CD4-positive, alpha-beta T cell treated with Interleukin-1 beta for 1 hour (primary cell): Measurements from ENCODE around the gene NISCH.

ENCODE experiments used
- DNase-seq, 2 donors: peaks; one replicate each; pipeline ENCODE4 v3.0.0-alpha.2; 2020 to 2022

NISCH gene

GRCh38 chr3:52490939-52491526, 35.6 kb downstream of the NISCH start:
- DNase-seq: peak in 1 of 2 donors; percentile 24

GRCh38 chr3:52492059-52492458, 36.7 kb downstream of the NISCH start:
- no peak for DNase-seq

DNA sequence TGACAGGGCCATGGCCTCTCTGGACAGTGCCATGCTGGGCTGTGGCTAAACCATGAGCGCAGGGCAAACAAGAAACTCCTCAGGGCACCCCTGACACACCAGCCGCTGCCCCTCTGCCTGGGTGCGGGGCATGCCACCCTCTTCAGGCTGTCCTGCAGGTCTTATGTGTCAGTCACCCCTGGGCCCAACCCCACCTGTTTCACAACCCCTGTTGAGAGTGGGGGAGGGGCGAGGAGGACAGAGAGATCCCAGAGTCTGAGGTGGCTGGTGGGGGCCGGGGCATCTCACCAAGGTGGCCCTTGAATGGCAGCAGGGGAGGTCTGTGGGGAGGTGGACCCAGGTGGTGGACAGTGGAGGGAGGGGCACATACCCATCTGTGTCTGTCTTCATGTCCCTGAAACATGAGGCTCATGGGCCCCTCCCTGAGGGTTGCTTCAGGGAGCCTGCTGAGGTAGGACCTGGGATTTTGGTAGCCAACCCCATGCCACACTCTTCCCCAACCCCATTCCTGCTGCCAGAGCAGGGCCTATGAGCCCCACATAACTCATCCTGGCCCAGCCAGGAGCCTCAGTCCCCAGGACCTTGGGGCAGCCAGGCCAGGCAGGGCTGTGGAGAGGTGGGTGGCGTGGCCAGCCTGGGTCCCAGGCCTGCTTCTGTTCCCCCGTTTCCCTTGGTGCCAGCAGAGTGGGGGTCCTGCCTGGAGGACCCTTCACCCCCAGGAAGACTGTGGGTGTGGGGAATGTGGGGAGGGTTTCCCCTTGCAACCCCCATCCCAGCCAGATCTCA, 38.0 kb downstream of the NISCH start:
- DNase-seq: no peak

- DNase-seq: no peak
Measured at GRCh38 chr3:52494445-52494844, 39.0 kb downstream of the NISCH start.

- no peak for DNase-seq
Measured at GRCh38 chr3:52494886-52495495, 39.6 kb downstream of the NISCH start, which contains the start of gene STAB1. Gene STAB1 (plus strand): TSS chr3:52495338. CDS start chr3:52495414, 76 bp downstream.

DNA sequence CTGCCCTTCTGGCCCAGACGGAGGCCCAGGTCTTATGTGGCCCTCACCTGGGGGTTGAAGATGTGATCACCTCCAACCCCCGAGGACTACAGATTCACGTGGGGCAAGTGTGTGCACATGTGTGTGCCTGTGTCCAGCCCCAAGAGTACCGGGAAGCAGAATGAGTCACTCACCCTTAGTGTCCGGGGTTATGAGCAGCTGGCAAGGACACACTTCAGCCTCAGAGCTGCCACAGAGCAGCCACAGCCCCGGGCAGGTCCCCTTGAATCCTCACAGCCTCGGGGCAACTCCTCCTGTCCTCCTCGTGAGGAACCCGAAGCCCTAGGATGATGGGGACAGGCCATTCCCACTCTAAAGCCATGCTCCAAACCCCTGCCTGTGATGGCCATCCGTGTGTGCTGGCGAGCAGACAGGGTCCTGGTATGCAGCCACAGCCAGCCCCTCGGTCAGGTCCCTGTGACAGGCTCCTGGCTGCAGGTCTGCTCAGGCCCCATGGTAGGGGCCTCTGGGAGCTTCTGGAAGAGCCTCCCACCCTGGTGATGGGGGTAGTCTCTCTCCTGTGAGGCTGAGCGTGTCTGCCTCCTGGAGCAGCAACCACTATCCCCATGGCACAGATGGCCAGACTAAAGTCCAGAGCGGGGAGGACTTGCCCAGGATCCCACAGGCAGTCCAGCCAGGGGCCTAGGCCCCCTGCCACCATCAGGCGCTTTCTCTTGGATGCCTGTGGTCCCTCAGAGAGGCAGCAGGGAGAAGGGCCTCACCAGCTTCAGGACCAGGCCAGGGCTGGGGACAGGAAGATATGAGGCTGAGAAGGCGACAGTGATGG, 40.6 kb downstream of the NISCH start:
- DNase-seq: peak in 1 of 2 donors; percentile 36

DNA sequence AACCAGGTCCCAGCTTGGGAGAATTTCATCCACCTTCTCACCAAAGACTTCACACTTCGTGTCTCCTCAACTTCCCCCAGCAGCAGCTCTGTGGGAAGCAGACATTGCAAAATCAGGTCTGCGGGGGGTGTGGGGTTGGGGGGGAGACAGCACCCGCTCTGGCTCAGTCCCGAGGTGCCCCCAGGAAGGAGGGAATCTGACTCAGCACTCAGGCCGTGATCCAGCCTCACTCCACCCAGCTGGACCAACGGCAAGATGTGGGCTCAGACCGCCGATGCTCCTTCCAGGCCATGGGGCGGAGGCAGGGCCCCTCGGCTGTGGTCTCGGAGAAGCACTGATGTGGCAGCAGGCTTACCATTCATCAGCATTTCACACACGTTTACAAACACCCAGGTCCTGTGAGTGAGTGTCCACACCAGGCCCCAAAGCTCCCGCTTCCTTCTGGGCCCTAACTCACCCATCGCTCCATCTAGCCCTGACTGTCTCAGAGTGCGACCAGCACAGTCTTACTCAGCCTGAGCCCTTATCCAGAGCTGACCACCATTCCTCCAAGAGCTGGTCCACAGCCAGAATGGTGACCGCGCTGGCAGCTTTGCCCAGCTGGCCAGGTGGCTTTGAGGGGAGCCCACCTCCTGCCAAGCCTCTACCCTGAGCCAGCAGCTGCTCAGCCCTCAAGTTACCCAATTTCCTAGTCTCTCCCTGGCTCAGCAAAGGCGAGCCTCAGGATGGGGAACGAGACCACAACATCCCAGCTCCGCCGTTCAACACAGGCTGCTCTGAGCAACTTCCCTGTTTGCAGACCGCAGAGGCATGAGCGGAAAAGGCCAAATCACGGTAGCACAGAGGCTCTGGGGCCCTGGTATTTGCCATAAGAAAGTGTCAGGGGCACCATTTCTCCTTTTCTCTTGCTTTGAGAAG, 43.0 kb downstream of the NISCH start:
- DNase-seq: peak; percentile 8 to 62

DNA sequence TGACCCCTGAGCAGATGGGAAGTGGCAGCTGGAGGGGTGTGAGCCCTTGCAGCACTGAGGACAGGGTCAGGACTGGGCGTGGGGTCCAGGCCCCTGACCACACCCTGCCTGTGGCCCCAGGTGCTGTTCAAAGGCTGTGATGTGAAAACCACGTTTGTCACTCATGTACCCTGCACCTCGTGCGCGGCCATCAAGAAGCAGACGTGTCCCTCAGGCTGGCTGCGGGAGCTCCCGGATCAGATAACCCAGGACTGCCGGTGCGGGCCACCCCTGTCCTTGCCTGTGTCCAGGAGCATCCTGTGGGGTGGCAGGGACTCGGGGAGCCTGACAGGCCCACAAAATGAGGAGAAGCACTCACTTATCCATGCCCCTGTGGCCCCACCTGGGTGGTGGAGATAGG, 45.6 kb downstream of the NISCH start:
- DNase-seq: no peak

DNA sequence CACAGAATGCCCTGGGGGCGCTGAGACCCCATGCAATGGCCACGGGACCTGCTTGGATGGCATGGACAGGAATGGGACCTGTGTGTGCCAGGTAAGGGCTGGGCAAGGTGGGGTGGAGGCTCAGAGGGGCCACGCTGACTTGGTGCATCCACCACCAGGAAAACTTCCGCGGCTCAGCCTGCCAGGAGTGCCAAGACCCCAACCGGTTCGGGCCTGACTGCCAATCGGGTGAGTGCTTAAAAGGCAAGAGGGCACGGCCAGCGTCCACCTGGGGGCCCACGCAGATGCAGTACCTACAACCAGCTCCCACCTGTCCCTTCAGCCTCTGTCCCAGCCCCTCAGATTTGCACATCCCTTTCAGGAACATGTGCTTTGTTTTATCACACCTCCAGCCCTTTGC, 46.6 kb downstream of the NISCH start:
- DNase-seq: no peak

- DNase-seq: no peak
Measured at GRCh38 chr3:52502808-52503350, 47.5 kb downstream of the NISCH start.

- DNase-seq: no peak
Measured at GRCh38 chr3:52503788-52504424, 48.5 kb downstream of the NISCH start.

GRCh38 chr3:52504977-52505376, 49.6 kb downstream of the NISCH start:
- DNase-seq: no peak

DNA sequence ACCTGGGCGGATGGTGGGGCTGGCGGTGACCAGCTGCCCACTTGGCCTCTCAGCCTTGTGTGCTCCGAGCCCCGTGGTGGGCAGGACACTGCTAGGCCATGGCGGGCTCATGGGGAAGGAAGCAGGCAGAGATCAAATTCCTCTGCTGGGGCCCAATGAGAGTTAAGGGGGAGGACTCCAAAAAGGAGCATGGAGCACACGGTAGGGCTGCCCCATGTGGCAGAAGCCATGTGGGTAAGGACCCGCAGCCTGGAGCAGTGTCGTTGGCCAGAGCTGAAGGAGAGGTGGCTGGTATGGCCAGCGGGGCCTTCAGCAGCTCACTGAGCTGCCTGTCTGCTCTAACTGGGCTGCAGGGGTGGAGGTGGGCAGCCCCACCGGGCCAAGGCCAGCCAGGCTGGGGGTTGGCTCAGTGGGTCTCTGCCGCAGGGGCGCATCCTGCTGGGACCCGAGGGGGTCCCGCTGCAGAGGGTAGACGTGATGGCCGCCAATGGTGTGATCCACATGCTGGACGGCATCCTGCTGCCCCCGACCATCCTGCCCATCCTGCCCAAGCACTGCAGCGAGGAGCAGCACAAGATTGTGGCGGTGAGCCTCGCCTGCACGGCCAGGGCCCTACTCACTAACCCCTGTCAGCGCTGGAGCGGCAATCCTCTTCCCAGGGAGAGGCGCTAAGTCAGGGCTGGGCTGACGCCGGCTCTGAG, 51.0 kb downstream of the NISCH start:
- no peak for DNase-seq

GRCh38 chr3:52507359-52507758, 52.0 kb downstream of the NISCH start:
- no peak for DNase-seq

DNA sequence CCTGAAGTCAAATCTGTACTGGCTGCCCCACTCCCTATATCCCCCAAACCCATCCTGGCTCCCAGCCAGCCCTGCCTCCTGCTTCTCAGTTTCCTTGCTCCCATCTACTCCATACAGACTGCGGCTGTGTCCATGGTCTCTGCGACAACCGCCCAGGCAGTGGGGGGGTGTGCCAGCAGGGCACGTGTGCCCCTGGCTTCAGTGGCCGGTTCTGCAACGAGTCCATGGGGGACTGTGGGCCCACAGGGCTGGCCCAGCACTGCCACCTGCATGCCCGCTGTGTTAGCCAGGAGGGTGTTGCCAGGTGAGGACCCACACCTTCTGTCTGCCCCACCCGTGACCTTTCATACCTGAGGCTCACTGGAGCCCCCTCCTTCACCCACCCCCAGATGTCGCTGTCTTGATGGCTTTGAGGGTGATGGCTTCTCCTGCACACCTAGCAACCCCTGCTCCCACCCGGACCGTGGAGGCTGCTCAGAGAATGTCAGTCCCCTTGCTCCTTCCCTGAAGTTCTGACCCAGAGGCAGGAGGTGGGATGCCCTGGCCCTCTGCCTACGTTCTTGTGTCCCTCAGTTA, 54.4 kb downstream of the NISCH start:
- no peak for DNase-seq

DNA sequence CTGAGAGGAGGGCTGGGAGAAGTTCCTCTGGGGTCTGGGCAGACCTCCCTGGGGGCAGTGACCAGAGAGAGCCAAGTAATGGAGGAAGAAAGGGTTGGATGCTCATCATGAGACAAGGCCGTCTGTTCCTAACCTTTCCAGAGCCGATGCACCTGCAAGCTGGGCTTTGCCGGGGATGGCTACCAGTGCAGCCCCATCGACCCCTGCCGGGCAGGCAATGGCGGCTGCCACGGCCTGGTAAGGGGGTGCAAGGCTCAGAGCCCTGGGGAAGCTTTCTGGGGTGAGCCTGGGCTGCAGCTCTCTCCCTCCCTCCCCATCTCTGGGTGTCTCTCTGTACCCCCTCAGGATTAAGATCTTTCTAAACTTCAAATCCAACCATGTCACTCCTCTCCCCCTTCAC, 56.1 kb downstream of the NISCH start:
- no peak for DNase-seq

DNA sequence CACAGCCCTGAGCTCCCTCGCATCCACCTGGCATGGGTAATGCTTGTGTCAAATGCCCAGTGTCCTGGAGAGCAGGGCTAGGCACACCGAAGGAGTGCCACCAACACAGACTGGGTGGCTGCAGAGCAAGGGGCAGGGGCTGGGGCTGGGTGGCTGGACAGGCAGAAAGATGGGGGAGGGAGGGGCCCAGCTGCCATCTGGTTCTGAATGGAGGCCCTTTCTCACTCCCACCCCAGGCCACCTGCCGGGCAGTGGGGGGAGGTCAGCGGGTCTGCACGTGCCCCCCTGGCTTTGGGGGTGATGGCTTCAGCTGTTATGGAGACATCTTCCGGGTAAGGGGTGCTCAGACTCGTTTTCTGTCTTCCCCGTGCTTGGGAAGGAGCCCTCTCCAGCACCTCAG, 56.7 kb downstream of the NISCH start:
- no peak for DNase-seq

GRCh38 chr3:52512727-52513126, 57.3 kb downstream of the NISCH start:
- no peak for DNase-seq

DNA sequence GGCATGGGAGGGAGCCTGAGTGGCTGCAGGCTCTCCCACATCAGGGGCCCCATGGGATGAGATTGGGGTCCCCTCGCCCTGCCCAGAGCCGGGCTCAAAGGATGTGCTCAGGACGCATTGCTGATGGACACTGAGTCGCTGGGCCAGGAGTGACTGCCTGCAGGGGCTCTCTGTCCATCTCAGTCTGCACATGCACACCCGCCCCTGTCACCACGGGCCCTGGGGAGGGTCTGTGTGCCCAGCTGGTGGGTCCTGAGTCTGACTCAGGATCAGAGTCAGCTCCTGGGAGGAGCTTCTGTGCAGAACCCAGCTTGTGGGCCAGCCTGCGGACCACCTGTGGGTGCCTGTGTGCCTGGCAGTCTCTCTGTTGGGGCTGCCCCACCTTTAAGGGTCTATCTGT, 57.9 kb downstream of the NISCH start:
- DNase-seq: no peak

DNA sequence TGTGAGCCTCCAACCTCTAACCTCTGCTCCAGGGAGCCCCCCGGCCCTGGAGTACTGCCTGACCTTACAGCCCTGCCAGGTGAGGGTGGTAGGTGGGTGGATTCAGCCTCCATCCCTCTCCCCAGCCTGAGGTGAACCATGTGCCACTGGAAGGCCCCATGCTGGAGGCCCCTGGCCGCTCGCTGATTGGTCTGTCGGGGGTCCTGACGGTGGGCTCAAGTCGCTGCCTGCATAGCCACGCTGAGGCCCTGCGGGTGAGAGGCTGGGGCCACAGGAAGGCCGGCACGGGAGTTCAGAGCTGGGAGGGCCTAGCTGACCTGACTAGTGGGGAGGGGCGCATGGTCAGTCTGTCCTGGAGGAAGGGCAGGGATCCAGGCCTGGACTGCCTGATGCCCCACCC, 59.2 kb downstream of the NISCH start:
- DNase-seq: no peak
